Measurements from ENCODE around the gene ASIC1. TPM values are rescaled to one million over a fixed set of nuclear protein-coding genes. Genes with fewer than 3 reads are reported as not detected.

Gene ASIC1
- total and polyA plus RNA-seq, 2 of the 13 experiments (the other 11 are each of a cell fraction or from before 2014, with no cell fraction given): 0.44 to 1.5 TPM

DNA sequence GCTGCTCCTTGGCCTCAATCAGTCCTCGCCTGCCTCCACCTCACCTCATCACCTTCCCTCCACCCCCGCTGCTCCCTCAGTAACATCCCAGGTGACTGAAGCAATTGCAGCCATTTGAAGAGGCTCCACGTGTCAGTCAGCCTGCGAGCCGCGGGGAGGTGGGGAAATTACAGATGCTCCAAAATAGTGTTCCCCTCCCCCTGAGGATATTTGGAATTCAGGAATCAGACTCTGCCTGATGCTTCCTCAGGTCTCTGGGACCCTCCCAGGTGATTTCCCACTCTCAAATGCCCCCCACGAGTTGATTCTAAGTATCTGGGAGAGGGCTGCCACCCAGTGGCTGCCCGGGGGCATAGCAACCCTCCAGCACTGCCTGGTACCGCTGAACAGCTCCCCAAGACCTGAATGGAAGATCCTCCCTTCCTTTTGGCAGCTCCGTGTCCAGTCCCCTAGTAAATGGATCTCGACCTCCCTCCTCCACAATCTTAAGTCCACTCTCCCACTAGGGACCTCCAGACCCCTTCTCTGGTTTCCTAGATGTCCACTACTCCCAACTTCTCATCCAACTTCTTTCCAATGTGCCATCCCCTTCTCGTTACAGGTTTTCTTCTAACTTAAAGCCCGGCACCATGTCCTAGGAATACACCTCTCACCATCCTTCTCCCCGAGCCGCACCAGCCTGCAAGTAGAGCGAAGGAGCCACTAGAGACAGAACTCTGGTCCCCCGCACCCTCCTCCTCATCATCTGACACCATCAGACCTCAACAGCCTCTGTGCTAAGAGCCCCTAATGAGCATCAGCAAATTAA, 1.4 kb upstream of the ASIC1 start (continued):
- TF ChIP-seq, protein P1, sequence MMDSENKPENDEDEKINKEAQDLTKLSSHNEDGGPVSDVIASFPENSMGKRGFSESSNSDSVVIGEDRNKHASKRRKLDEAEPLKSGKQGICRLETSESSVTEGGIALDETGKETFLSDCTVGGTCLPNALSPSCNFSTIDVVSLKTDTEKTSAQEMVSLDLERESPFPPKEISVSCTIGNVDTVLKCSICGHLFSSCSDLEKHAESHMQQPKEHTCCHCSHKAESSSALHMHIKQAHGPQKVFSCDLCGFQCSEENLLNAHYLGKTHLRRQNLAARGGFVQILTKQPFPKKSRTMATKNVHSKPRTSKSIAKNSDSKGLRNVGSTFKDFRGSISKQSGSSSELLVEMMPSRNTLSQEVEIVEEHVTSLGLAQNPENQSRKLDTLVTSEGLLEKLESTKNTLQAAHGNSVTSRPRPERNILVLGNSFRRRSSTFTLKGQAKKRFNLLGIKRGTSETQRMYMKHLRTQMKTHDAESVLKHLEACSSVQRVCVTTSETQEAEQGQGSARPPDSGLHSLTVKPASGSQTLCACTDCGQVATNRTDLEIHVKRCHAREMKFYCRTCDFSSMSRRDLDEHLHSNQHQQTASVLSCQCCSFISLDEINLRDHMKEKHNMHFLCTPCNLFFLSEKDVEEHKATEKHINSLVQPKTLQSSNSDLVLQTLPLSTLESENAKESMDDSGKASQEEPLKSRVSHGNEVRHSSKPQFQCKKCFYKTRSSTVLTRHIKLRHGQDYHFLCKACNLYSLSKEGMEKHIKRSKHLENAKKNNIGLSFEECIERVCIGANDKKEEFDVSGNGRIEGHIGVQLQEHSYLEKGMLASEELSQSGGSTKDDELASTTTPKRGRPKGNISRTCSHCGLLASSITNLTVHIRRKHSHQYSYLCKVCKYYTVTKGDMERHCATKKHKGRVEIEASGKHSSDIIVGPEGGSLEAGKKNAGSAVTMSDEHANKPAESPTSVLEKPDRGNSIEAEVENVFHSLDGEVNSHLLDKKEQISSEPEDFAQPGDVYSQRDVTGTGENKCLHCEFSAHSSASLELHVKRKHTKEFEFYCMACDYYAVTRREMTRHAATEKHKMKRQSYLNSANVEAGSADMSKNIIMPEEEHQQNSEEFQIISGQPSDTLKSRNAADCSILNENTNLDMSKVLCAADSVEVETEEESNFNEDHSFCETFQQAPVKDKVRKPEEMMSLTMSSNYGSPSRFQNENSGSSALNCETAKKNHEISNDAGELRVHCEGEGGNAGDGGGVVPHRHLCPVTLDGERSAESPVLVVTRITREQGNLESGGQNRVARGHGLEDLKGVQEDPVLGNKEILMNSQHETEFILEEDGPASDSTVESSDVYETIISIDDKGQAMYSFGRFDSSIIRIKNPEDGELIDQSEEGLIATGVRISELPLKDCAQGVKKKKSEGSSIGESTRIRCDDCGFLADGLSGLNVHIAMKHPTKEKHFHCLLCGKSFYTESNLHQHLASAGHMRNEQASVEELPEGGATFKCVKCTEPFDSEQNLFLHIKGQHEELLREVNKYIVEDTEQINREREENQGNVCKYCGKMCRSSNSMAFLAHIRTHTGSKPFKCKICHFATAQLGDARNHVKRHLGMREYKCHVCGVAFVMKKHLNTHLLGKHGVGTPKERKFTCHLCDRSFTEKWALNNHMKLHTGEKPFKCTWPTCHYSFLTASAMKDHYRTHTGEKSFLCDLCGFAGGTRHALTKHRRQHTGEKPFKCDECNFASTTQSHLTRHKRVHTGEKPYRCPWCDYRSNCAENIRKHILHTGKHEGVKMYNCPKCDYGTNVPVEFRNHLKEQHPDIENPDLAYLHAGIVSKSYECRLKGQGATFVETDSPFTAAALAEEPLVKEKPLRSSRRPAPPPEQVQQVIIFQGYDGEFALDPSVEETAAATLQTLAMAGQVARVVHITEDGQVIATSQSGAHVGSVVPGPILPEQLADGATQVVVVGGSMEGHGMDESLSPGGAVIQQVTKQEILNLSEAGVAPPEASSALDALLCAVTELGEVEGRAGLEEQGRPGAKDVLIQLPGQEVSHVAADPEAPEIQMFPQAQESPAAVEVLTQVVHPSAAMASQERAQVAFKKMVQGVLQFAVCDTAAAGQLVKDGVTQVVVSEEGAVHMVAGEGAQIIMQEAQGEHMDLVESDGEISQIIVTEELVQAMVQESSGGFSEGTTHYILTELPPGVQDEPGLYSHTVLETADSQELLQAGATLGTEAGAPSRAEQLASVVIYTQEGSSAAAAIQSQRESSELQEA (CRISPR knock-in tag; IDR thresholded peaks at IDR 0.05; ENCODE audit: not compliant biosample characterization): no peak
- TF ChIP-seq ZNF180 (CRISPR knock-in tag; IDR thresholded peaks at IDR 0.05; ENCODE audit: borderline replicate concordance, low read depth) (no peak), NPAS2 (CRISPR knock-in tag; IDR thresholded peaks at IDR 0.05; ENCODE audit: borderline replicate concordance) (no peak)
- TF ChIP-seq, protein P2, sequence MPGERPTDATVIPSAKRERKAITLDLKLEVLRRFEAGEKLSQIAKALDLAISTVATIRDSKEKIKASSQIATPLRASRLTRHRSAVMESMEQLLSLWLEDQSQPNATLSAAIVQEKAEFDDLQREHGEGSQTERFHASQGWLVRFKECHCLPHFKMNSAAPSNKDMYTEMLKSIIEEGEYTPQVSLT (CRISPR knock-in tag; IDR thresholded peaks at IDR 0.05; ENCODE audit: borderline replicate concordance, low read depth): no peak

All from HepG2 (cell line).